Stimulated activated CD4-positive, alpha-beta T cell treated with anti-CD3 and anti-CD28 coated beads, Interleukin-4, amount 100 ng/mL, for 48 hours (primary cell): ENCODE results near the gene AP3D1.
"Not testable (repeated sequence)": the region's sequence is repeated elsewhere in the genome, so short reads cannot be mapped to it uniquely, and the experiment has no call there.

ENCODE experiments used
- DNase-seq, 2 donors: peaks; one replicate each; pipeline ENCODE4 v3.0.0-alpha.2; 2020; ENCODE audit warnings: low read depth in 2 of 2

AP3D1 gene

DNA sequence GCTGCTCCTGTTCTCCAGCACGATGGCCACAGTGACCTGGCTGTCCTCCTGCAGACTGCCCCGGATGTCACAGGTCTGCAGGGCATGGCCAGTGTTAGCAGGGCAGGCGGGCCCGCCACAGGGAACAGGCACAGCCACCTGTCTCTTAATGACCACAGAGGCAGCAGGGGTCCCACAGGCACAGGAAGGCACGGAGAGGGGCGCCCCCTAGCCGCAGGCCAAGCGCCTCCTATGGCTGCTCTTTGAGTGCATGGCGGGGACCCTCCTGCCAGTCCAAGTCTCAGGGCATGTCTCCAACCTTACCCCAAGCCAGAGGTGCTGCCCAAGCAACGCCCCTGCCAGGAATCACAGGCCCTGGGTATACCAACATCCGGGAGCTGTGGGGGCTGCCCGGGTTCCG is 40.5 kb downstream of the AP3D1 start:
- DNase-seq = no peak

DNA sequence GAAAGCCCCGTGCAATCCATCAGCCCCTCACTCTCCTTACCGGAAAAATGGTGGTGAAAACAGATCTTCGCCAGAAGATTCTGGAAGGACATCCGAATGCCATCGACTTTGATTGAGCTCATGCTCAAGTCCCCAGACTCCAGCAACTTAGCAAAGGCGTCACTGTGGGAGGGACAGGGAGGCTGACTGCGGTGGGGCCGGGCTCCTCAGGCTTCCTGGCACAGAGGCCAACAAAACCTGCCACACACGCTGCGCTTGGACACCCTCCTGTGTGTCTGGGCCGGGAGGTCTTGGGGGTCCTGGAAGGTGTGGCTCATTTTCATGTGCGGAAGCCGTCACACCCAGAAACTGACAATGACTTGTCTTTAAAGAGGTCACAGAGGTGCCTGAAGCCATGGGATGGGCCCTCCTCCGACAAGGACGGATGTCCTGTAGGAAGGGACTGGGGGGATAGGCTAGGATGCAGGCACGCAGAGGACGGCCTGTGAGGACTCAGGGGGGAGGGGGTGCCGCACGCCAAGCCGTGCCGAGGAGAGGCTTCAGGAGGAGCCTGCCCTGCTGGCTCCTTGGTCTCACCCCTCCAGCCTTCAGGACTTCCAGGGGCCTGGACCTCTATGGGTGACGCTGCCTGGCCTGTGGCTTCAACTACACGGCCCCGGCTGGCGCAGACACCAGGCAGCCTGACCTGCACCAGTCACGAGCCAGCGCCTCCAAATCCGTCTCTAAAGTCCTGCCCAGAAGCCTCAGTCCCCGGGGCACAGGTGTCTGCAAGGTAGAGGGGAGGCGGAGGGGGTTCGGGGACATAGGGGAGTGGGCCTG is 42.1 kb downstream of the AP3D1 start:
- no peak for DNase-seq

- no peak for DNase-seq
These were observed 42.9 kb downstream of the AP3D1 start for GRCh38 chr19:2108251-2109016.

DNA sequence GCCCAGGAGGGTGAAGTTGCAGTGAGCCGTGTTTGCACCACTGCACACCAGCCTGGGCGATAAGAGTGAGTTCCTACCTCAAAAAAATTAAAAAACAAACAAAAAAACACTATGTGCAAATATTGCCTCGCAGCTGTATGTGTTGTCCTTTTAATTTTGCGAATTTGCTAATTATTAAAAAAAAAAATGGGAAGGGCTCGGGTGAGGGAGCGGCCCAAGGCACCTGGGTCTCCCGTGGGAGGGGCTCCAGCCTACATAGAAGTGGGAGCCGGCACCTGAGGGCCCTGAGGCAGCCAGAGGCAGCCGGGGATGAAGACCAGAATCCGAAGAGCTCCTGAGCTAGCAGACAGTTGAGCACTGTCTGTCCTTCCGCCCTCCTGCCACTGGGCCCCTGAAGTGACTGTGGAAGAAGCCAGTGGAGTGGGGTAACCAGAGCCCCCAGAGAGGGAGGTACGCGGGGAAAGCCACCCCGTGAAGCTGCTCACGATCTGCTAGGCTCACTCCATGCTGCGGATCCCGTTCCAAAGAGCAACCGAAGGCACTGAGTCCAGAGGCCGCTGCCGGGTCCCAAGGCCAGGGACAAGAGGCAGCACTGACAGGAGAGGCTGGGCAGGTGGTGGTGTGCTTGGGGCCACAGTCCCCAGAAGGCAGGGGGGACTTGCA is 48.2 kb downstream of the AP3D1 start:
- no peak for DNase-seq

- DNase-seq = no peak
These were observed 49.7 kb downstream of the AP3D1 start for GRCh38 chr19:2101417-2102335.

DNA sequence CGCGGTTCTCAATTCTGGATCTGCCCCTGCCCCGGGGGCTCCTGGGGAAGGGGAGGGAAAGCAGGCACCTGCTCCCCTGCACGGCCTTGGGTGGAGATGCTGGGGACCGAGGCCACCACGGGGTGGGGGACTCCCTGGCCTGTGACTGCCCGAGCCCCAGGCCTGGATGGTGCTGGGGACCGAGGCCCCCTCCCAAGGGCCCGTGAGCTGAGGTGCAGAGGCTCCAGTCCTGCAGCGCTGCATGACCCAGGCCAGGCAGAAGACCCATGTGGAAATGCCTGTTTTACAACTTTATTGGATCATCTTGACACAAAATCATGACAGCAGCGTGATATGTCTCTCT is 50.7 kb downstream of the AP3D1 start:
- no peak for DNase-seq

- DNase-seq = no peak
These were observed 51.2 kb downstream of the AP3D1 start for GRCh38 chr19:2099937-2100718.

DNA sequence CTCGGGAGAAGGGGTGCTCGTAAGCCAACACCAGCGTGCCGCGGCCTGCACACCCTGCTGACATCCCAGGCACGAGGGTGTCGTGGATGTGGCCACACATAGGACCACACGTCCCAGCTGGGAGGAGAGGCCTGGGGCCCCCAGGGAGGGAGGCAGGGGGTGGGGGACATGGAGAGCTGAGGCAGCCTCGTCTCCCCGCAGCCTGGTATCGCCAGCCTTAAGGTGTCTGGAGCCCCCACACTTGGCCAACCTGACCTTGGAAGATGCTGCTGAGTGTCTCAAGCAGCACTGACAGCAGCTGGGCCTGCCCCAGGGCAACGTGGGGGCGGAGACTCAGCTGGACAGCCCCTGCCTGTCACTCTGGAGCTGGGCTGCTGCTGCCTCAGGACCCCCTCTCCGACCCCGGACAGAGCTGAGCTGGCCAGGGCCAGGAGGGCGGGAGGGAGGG is 52.3 kb downstream of the AP3D1 start:
- no peak for DNase-seq

DNA sequence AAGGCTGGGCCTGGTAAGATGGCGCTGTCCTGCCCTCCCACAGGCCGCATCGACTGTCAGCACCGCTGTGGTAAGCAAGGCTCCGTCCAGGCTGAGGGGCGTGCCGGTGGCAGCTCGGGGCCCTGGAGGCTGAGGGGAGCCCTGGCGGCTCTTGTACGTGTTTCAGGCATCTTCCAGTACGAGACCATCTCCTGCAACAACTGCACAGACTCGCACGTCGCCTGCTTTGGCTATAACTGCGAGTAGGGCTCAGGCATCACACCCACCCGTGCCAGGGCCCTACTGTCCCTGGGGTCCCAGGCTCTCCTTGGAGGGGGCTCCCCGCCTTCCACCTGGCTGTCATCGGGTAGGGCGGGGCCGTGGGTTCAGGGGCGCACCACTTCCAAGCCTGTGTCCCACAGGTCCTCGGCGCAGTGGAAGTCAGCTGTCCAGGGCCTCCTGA is 53.5 kb downstream of the AP3D1 start:
- DNase-seq = no peak

DNA sequence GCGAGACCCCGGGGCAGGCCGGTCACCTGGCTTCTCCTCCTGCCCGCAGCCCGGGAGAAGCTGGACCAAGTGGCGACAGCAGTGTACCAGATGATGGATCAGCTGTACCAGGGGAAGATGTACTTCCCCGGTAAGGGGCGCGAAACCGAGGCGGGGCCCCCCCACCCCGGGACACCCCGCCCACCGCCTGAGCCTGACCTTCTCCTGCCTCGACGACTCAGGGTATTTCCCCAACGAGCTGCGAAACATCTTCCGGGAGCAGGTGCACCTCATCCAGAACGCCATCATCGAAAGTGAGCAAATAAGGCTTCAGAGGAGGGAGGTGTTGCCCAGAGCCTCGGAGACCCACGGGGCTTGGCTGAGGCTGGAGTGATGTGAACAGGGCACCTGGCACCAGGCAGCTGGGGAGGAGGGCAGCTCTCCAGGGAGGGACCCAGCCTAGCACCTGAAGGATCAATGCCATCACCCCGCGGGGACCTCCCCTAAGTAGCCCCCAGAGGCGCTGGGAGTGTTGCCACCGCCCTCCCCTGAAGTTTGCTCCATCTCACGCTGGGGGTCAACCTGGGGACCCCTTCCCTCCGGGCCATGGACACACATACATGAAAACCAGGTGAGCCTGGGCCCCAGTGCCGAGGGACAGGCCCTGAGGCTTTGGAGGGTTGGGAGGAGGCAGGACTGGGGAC is 54.0 kb downstream of the AP3D1 start:
- peak in 1 of 2 donors; percentile 57 for DNase-seq

- DNase-seq = peak; percentile 100
These were observed 54.7 kb downstream of the AP3D1 start, which contains the start of gene IZUMO4 for GRCh38 chr19:2096480-2097202. IZUMO4 (plus strand) TSS chr19:2096915; CDS start chr19:2096946, 31 bp downstream.

- DNase-seq = peak; percentile 80 to 82
These were observed 55.3 kb downstream of the AP3D1 start, which contains the start of gene MOB3A for GRCh38 chr19:2096034-2096479. MOB3A (minus strand) TSS chr19:2096326; CDS start chr19:2078560, 17,766 bp downstream.

DNA sequence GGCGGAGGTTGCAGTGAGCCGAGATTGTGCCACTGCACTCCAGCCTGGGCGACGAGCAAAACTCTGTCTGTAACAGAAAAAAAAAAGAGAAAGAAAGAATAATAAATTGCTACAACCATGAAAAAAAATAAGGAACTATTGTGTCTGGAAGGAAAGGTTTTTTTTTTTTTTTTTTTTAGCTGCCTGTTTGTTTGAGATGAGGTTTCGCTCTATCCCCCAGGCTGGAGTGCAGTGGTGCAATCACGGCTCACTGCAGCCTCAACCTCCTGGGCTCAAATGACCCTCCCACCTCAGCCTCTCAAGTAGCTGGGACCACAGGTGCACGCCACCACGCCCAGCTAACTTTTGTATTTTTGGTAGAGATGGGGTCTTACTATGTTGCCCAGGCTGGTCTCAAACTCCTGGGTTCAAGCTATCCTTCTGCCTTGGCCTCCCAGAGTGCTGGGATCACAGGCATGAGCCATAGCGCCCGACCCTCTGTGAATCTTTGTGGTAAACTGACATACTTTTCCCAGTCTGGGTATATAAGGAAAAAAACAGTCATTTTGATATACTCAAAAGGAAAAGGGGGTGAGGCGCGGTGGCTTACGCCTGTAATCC is 59.3 kb downstream of the AP3D1 start:
- DNase-seq = not testable (repeated sequence)

- DNase-seq = no peak
These were observed 61.7 kb downstream of the AP3D1 start for GRCh38 chr19:2089727-2090053.

DNA sequence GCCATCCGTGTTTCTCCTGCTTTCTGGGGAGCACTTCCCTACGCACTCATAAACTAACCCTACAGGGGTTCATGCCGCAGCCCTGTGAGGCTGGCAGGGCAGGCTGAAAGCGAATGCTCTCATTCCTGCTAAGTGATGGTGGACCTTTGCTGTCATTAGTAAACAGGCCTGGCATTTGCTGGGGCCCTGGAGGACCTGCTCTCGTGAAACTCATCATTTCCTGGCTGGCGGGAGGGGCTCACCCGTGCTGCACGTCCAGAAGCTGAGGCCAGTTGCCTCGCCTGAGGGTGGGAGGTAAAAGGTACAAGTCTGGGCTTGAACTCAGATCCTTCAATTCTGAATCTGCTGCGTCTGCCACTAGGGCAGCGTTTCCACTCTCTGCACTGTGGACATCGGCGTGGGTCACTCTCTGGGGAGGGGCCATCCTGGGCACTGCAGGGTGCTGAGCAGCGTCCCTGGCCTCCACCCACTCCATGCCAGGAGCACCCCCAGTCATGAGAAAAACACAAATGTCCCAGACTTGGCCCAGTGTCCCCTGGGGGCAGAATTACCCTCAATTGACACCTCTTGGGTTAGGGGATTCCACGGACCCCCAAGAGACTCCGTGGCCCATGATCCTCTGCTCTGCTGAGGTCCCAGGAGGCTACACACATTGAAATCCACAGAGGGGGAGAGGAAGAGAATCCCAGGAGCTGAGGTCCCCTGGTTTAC is 62.2 kb downstream of the AP3D1 start:
- DNase-seq = no peak

GRCh38 chr19:2087621-2088100 is 63.7 kb downstream of the AP3D1 start:
- DNase-seq = no peak

DNA sequence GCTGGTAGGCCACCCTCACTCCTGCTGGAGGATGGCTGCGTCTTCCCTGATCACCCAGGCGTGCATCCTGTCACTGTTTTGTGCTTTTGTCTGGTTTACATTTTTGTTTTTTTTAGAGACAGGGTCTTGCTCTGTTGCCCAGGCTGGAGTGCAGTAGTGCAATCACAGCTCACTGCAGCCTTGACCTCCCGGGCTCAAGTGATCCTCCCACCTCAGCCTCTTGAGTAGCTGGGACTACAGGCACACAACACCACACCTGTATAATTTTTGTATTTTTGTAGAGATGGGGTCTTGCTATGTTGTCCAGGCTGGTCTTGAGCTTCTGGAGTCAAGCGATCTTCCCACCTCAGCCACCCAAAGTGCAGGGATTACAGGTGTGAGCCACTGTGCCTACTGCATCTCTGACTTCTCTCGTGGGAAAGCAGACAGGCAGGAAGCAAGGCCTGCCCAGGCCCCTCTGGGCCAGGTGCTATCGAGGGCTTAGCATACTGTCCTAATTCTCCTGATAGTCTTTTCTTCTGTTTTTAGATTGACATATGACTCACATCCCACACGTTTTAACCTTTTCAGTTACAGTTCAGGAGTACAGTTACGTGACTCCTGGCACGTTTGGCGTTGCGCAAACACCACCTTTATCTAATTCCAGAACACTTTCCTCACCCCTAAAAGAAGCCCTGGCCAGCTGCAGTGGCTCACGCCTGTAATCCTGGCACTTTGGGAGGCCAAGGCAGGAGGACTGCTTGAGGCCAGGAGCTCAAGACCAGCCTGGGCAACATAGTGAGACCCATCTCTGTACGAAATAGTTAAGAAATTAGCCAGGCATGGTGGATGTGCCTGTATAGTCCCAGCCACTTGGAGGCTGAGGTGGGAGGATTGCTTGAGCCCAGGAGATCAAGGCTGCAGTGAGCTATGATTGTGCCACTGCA is 64.4 kb downstream of the AP3D1 start:
- DNase-seq = not testable (repeated sequence)
